GM21381 (cell line): ENCODE measurements around the gene ARHGAP24.

ENCODE experiments used
- ATAC-seq: cut with Tn5 transposase; IDR thresholded peaks from one replicate; pipeline ENCODE4 v1.9.1; 2021; ENCODE audit warnings: mild to moderate bottlenecking, moderate library complexity; ENCODE audit not compliant: unreplicated experiment

Gene ARHGAP24

GRCh38 chr4:85732124-85732523, 257.2 kb downstream of the ARHGAP24 start:
- peak; percentile 36 for ATAC-seq

GRCh38 chr4:85733798-85734197, 258.8 kb downstream of the ARHGAP24 start:
- no peak for ATAC-seq

- no peak for ATAC-seq
Observed at GRCh38 chr4:85734424-85734831, 259.5 kb downstream of the ARHGAP24 start.

DNA sequence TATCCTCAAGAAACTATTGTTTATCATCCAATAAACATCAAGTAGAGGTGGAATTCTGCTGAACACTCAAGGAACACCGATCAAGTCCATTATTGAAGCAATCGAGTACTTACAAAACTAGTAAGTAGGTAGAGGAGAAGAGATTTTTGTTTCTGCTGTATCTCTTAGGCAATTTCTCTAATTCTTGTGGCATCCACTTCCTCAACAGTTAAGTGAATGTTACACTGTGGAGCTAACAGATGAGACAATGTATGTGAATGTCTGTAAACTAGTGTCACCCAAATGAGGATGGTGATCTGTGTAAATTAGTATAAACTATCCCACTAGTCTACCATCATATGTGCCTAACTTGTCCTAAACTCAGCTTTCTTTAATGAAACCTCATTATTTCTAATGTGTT, 261.6 kb downstream of the ARHGAP24 start:
- no peak for ATAC-seq

DNA sequence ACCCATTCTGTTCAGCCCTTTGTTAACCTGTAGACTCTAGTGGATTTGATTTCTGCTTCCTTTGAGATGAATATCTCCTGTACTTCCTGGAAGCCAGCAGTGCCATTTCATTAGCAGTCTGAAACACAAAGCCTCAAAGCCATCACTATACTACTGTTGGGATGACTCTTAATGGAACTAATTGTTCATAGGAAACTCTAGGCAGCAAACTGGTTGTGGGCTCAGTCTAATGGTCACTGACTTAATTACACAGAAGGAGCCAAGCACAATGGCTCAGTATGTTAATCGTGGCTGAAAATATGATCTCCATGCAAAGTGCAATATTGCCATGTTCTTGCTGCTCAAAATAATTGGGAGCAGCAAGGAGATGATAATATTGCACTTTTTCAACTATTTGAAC, 262.3 kb downstream of the ARHGAP24 start:
- no peak for ATAC-seq

DNA sequence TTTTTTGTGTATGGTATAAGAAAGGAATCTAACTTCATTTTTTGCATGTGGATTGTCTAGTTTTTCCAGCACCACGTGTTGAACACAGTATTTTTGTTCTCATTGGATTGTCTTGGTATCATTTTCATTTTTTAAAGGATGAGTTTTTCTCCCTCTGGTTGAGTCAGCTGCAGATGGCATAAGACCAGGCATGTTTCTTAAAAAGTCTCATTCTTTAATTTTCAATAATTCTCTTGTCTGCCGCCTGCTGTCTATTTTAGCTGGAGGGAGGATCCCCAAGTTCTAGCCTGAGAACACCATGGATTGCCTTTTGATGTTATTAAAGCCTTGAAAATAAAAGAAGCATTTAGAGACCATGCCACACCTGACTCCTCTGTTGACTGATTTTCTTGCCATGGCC, 263.8 kb downstream of the ARHGAP24 start:
- no peak for ATAC-seq

DNA sequence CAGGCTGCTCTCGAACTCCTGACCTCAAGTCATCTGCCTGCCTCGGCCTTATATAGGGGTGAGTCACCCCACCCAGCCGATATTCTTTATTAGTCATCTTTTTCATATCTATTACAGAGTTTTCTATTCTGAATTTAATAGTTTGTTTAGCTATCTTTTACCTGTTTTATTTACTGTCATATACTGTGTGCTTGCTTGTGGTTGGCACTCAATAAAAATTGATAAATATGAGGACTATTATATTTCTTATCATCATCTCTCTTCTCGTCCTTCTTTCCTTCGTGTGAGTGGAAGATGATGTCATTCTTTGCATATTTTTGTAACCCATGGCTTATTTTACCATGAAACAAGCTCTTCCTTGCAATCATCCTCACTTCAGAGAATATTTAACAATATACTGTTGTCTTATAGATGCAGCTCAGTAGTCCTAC, 265.5 kb downstream of the ARHGAP24 start:
- no peak for ATAC-seq

GRCh38 chr4:85741381-85741780, 266.4 kb downstream of the ARHGAP24 start:
- ATAC-seq, result no peak

- no peak for ATAC-seq
Observed at GRCh38 chr4:85741921-85742591, 267.1 kb downstream of the ARHGAP24 start.

GRCh38 chr4:85744950-85745349, 270.0 kb downstream of the ARHGAP24 start:
- no peak for ATAC-seq

DNA sequence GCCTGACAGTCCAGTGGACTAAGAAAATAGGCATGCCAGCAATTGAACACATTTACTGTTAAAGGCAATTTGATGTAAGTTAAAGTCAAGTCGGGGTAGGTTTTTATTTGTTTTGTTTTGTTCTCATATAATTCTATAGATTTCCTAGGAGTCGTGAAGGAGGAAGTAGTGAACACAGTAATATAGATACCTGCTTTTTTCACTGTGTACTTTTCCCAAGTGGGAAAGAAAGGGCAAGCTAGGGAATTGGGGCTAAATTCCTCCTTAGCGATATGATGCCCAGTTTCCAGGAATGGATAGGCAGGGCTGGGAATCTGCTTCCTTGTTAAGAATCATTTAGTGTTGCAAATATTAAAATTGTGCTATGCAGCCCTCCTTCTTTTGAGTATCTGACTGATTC, 271.0 kb downstream of the ARHGAP24 start:
- no peak for ATAC-seq

GRCh38 chr4:85747882-85748491, 273.0 kb downstream of the ARHGAP24 start:
- ATAC-seq, result peak; percentile 66

DNA sequence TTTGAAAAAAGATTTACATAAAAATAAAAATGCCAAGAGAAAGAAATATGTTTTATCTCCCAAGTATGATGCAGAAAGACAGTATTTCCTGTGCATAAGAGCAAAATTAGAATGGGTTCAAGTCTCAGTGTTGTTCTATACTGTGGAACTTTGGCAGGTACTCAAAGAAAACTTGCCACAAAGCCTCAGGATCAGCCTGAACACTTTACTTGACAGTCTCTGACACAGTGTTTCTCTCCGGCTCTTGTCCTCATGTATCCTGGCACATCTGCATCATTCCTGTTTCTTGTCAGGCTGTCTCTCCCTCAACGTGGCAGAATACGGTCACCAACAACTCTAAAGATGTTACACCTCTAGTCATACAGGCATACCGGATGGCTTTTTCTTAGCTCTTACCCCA, 273.7 kb downstream of the ARHGAP24 start:
- ATAC-seq, result no peak

DNA sequence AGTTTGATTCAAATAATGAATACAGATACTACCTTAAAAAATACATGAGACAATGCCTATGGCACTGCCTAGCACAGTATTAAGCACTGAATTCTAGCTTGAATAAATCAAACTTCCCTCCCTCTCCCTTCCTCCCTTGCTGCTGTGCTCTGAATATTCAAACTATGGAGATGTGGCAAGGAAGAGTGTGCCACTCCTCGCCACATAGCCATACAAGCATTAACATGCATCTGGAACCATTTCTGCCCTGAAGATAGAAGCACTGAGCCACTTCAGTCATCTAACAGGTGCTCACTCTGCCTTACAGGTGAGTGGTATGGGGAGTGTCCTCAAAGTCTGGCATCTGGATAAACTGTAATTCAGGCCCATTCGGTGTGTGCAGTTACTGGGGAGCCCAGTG, 276.9 kb downstream of the ARHGAP24 start:
- no peak for ATAC-seq

DNA sequence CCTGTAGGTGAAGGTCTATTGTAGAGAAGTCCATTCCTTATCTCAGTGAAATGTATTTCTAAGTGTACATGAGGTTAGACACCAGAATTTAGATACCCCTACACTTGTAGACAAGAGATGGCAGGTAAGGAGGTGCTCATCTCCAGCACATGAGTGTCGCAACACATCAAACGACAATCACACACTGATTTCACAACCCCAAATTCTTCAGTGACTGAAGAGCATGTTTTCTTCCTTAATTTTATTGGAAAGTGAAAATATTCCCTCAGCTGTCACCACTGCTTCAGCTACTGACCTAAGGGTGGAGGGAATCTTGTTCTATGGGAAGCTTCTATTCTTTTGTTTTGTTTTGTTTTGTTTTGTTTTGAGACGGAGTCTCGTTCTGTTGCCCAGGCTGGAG, 280.3 kb downstream of the ARHGAP24 start:
- no peak for ATAC-seq

DNA sequence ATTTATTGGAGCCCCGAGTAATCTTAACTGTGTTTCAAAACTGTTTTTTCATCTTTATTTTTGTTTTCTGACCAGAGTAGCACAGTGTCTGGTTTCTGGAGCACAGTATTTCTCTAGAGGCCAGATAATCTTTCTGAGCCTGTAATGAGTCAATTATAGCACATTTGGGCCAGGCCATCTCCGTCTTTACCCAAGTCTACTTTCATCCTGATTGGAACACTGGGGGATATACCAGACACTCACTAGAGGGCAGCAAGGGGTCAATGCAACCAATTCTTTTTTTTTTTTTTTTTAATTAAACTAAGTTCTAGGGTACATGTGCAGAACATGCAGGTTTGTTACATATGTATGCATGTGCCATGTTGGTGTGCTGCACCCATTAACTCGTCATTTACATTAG, 282.0 kb downstream of the ARHGAP24 start:
- no peak for ATAC-seq

- ATAC-seq, result no peak
Observed at GRCh38 chr4:85759388-85759787, 284.4 kb downstream of the ARHGAP24 start.

GRCh38 chr4:85760511-85760910, 285.6 kb downstream of the ARHGAP24 start:
- ATAC-seq, result no peak

DNA sequence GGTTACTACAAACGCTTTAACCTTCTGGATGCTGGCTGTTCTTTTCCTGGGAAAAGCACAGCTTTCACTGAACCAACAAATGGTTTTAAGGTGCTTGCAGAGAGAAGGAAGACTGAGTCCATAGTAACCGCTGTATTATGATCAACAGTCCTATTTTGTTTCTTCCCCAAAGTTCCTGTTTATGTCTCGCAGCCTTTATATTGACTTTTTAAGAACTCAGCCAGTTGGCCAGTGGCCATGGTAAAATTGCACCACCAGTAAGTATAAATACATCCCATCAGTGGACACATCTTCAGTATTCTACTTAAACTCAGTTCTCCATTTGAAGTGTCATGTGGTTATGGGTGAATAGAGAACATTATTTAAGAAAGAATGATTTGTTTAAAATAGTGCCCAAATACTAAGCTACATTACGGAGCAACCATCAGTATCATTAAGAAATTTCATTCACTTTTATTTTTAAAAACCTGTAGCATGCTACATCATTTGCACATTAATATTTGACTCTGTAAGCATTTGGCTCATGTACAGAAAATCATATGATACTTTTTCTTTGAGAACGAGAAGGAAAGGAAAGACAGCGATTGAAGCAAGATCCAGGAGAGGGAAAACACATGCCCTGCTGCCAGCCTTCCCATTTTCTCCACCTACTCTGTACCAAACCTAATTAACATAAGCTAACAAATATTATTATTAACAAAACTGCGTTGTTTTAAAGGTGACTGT, 287.0 kb downstream of the ARHGAP24 start:
- no peak for ATAC-seq

DNA sequence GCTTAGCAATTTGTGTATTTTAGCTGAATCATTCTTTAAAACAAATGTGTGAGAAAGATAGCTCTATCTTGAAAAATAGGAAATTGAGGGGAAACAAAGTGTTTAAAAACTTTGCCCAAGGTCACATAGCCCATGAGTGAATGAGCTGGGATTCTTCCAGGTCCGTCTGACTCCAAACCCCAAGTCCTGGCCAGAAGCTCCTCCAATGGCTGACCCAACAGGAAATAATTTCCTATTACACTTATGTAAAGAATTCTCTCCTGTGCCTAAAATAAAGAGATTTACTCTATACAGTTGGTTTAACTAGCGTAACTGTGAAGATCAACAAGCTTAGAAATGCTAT, 287.6 kb downstream of the ARHGAP24 start:
- no peak for ATAC-seq

DNA sequence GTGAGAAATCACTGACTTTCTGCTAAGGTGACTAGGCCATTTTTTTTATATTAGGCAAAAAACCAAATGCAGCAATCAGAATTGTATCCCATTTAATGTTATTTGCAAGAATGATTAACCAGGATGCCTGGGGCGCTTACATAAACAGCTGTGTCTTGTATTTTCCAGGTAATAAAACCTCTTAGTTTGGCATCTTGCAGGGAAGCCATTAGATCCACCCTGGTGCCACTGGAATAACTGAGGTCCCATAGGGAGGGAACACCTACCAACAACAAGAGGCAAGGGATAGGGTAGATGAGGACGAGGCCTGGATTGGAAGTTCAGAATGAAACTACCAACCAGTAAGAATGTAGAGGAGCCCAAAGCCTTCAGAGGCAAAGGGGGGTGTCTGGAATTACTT, 288.3 kb downstream of the ARHGAP24 start:
- no peak for ATAC-seq

GRCh38 chr4:85767649-85768048, 292.7 kb downstream of the ARHGAP24 start:
- ATAC-seq, result no peak
